Activated CD8-positive, alpha-beta T cell treated with anti-CD3 and anti-CD28 coated beads for 36 hours (primary cell): ENCODE results near the gene PPP1R9B. TPM values are rescaled to one million over a fixed set of nuclear protein-coding genes. Genes with fewer than 3 reads are reported as not detected.

Experiments
- ATAC-seq: fragments of 200-7000 bp; cut with Tn5 transposase; one replicate; pipeline ENCODE4 v1.10.0; 2021; ENCODE audit warnings: mild to moderate bottlenecking, moderate library complexity
- CTCF ChIA-PET: fragments of 350-600 bp; sonication (Branson Sonifier 250); formaldehyde crosslinking; loops from one replicate; lab custom pipeline; 2021; ENCODE audit warnings: antibody characterized with exemption; lab: Charles Lee
- POLR2A ChIA-PET: fragments of 350-600 bp; sonication (Branson Sonifier 250); formaldehyde crosslinking; loops from one replicate; lab custom pipeline; 2021; ENCODE audit warnings: antibody characterized with exemption; lab: Charles Lee
- DNase-seq: peaks from one replicate; pipeline ENCODE4 v3.0.0-alpha.2; 2020
- H3K27ac Mint-ChIP-seq: one replicate; pipeline ENCODE4 v1.8.0; 2021; ENCODE audit warnings: mild to moderate bottlenecking, mixed read lengths
- H3K27me3 Mint-ChIP-seq: one replicate; pipeline ENCODE4 v1.8.0; 2021; ENCODE audit warnings: mixed read lengths
- H3K36me3 Mint-ChIP-seq: one replicate; pipeline ENCODE4 v1.8.0; 2021; ENCODE audit warnings: low read depth, mixed read lengths
- H3K4me1 Mint-ChIP-seq: one replicate; pipeline ENCODE4 v1.8.0; 2021; ENCODE audit warnings: low read depth, mixed read lengths
- H3K4me3 Mint-ChIP-seq: one replicate; pipeline ENCODE4 v1.8.0; 2021; ENCODE audit warnings: mild to moderate bottlenecking, moderate library complexity, mixed read lengths
- H3K9me3 Mint-ChIP-seq: one replicate; pipeline ENCODE4 v1.8.0; 2021; ENCODE audit warnings: mixed read lengths
- CTCF ChIP-seq: fragments of 200-600 bp; IDR thresholded peaks from one replicate; pipeline ENCODE4 v1.8.0; 2022; ENCODE audit warnings: antibody characterized with exemption, mild to moderate bottlenecking
- intact Hi-C: fragments of 100-400 bp; cut with micrococcal nuclease; formaldehyde crosslinking; loops from one replicate; pipeline ENCODE4 v1.10.0; 2022
- total RNA-seq, 2 experiments: library from RNA; stranded (reverse); gene quantifications; one replicate each; pipeline ENCODE4 v1.2.3, GENCODE V29; 2021

PPP1R9B gene
- total RNA-seq, 2 experiments from 2014 or later: 52.4 to 56.4 TPM

DNA sequence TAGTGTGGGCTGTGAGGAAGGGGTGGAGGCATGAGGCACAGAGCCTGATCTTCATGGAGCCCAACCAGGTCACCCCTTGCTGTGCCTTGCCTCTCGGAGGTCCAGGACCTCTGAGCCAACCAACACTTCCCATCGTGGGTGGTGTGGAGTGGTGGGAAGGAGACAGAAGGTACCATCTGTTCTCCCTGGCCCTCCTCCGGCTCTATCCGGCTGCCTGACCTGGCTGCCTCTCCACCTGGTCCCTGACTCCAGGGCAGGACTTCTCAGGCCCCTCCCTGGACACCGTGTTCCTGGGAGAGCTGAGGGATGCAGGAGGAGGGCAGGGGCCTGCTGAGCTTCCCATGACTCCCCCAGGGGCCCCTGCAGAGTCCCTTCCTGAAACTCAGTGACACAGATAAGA lies 51.5 kb downstream of the PPP1R9B start:
- no peak for DNase-seq
- ATAC-seq: no peak
- H3K27me3 Mint-ChIP-seq: no peaks in the 10 kb centered on the region
- no peak overlapping the region for H3K4me3 Mint-ChIP-seq
- H3K27ac Mint-ChIP-seq: no peak overlapping the region
- peaks cover 33% of the 10 kb centered on the region for H3K4me1 Mint-ChIP-seq
- H3K9me3 Mint-ChIP-seq: no peaks in the 10 kb centered on the region
- POLR2A ChIA-PET: interaction anchor here (1.0 kb wide), 1 partner anchor 43 kb away, joined by 3 read pairs; the partner anchor contains the start of gene ITGA3
- no peaks in the 10 kb centered on the region for H3K36me3 Mint-ChIP-seq
- intact Hi-C loops: no loop called here
- CTCF ChIA-PET: interaction anchor here (1.0 to 3.8 kb wide), 4 partner anchors 12 to 53 kb away, joined by 3 to 19 read pairs (median 8); no protein-coding TSS in a partner anchor
- no peak for TF ChIP-seq CTCF

GRCh38 chr17:50098583-50098982 lies 51.9 kb downstream of the PPP1R9B start:
- intact Hi-C loops: no loop called here
- POLR2A ChIA-PET: interaction anchor here (1.0 kb wide), 1 partner anchor 42 kb away, joined by 3 read pairs; the partner anchor contains the start of gene ITGA3
- no peaks in the 10 kb centered on the region for H3K9me3 Mint-ChIP-seq
- ATAC-seq (no peak), DNase-seq (no peak)
- TF ChIP-seq CTCF: no peak
- H3K27ac Mint-ChIP-seq: no peak overlapping the region
- no peaks in the 10 kb centered on the region for H3K27me3 Mint-ChIP-seq
- CTCF ChIA-PET: interaction anchor here (1.0 to 3.8 kb wide), 5 partner anchors 11 to 199 kb away, joined by 3 to 19 read pairs (median 6); no protein-coding TSS in a partner anchor
- peaks cover 33% of the 10 kb centered on the region for H3K4me1 Mint-ChIP-seq
- no peaks in the 10 kb centered on the region for H3K36me3 Mint-ChIP-seq
- no peak overlapping the region for H3K4me3 Mint-ChIP-seq

- H3K4me3 Mint-ChIP-seq: no peak overlapping the region
- CTCF ChIA-PET: interaction anchor here (0.9 to 3.8 kb wide), 6 partner anchors 10 to 199 kb away, joined by 3 to 19 read pairs (median 6); no protein-coding TSS in a partner anchor
Measured at GRCh38 chr17:50097926-50098325, 52.6 kb downstream of the PPP1R9B start.

GRCh38 chr17:50097455-50097854 lies 53.0 kb downstream of the PPP1R9B start:
- DNase-seq: no peak
- peaks cover 33% of the 10 kb centered on the region for H3K4me1 Mint-ChIP-seq
- intact Hi-C loops: no loop called here
- H3K27me3 Mint-ChIP-seq: no peaks in the 10 kb centered on the region
- H3K9me3 Mint-ChIP-seq: no peaks in the 10 kb centered on the region
- POLR2A ChIA-PET: interaction anchor here (1.3 kb wide), 1 partner anchor 15 kb away, joined by 3 read pairs; no protein-coding TSS in a partner anchor
- no peak overlapping the region for H3K4me3 Mint-ChIP-seq
- no peak overlapping the region for H3K27ac Mint-ChIP-seq
- TF ChIP-seq CTCF: no peak
- CTCF ChIA-PET: interaction anchor here (0.9 to 3.8 kb wide), 6 partner anchors 10 to 200 kb away, joined by 3 to 19 read pairs (median 6); no protein-coding TSS in a partner anchor
- ATAC-seq: no peak
- no peaks in the 10 kb centered on the region for H3K36me3 Mint-ChIP-seq

More at GRCh38 chr17:50097926-50098325, 52.6 kb downstream of the PPP1R9B start:
- Mint-ChIP-seq H3K27ac (no peak overlapping the region), H3K36me3 (no peaks in the 10 kb centered on the region), H3K27me3 (no peaks in the 10 kb centered on the region), H3K4me1 (peaks cover 33% of the 10 kb centered on the region), H3K9me3 (no peaks in the 10 kb centered on the region)
- no peak for TF ChIP-seq CTCF
- ATAC-seq (no peak), DNase-seq (no peak)
- POLR2A ChIA-PET: interaction anchor here (1.3 kb wide), 1 partner anchor 14 kb away, joined by 3 read pairs; no protein-coding TSS in a partner anchor
- intact Hi-C loops: no loop called here

DNA sequence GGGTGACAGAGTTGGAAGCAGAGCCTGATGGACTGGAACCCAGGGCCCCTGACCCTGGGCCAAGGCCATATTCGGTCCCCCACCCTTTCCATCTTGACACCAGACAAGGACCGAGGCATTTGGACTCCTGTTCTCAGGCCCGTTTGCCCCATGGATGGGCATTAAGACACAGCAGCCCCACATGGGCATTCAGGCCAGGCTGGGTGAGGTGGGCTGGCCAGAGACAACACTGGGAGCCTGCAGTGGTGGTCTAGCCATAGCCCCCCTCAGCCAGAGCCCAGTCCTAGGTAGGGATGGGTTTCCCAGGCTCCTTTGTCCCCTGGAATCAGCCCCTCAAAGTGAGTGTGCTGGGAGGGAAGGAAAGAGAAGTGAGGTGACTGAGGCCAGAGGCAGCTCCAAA lies 53.7 kb downstream of the PPP1R9B start:
- Mint-ChIP-seq H3K36me3 (no peaks in the 10 kb centered on the region), H3K27ac (no peak overlapping the region), H3K9me3 (no peaks in the 10 kb centered on the region), H3K4me1 (peaks cover 33% of the 10 kb centered on the region), H3K27me3 (no peaks in the 10 kb centered on the region), H3K4me3 (peak overlapping the region; percentile 89)
- TF ChIP-seq CTCF: no peak
- intact Hi-C loops: no loop called here
- ChIA-PET POLR2A (interaction anchor here (0.8 to 1.3 kb wide), 2 partner anchors 16 to 22 kb away, joined by 3 read pairs; no protein-coding TSS in a partner anchor), CTCF (interaction anchor here (1.0 to 3.8 kb wide), 7 partner anchors 9 to 201 kb away, joined by 3 to 19 read pairs (median 5); no protein-coding TSS in a partner anchor)
- DNase-seq (no peak), ATAC-seq (no peak)
